HG03025 (cell line): Measurements from ENCODE around the gene PSMG2.
"Not testable (repeated sequence)": the region's sequence is repeated elsewhere in the genome, so short reads cannot be mapped to it uniquely, and the experiment has no call there.

ENCODE experiments used
- ATAC-seq: cut with Tn5 transposase; IDR thresholded peaks from one replicate; pipeline ENCODE4 v1.9.1; 2021; ENCODE audit warnings: mild to moderate bottlenecking, moderate library complexity; ENCODE audit not compliant: unreplicated experiment, low FRiP score

PSMG2 gene

GRCh38 chr18:12721495-12722275 is 18.8 kb downstream of the PSMG2 start:
- ATAC-seq = no peak

- ATAC-seq = no peak
Measured at GRCh38 chr18:12722731-12723130, 19.9 kb downstream of the PSMG2 start.

GRCh38 chr18:12726331-12726730 is 23.5 kb downstream of the PSMG2 start:
- ATAC-seq = no peak

- no peak for ATAC-seq
Measured at GRCh38 chr18:12726774-12727550, 24.1 kb downstream of the PSMG2 start.

GRCh38 chr18:12737243-12737902 is 34.5 kb downstream of the PSMG2 start:
- ATAC-seq = no peak

- no peak for ATAC-seq
Measured at GRCh38 chr18:12741351-12741750, 38.5 kb downstream of the PSMG2 start.

- ATAC-seq = no peak
Measured at GRCh38 chr18:12742453-12742852, 39.6 kb downstream of the PSMG2 start.

GRCh38 chr18:12744103-12744502 is 41.3 kb downstream of the PSMG2 start:
- no peak for ATAC-seq

GRCh38 chr18:12745095-12745795 is 42.4 kb downstream of the PSMG2 start:
- ATAC-seq = no peak

- ATAC-seq = no peak
Measured at GRCh38 chr18:12747530-12748315, 44.9 kb downstream of the PSMG2 start.

GRCh38 chr18:12748671-12749070 is 45.8 kb downstream of the PSMG2 start:
- no peak for ATAC-seq

- no peak for ATAC-seq
Measured at GRCh38 chr18:12749121-12749520, 46.3 kb downstream of the PSMG2 start.

- ATAC-seq = no peak
Measured at GRCh38 chr18:12750076-12750714, 47.4 kb downstream of the PSMG2 start.

- no peak for ATAC-seq
Measured at GRCh38 chr18:12750715-12751502, 48.1 kb downstream of the PSMG2 start.

GRCh38 chr18:12751503-12751884 is 48.7 kb downstream of the PSMG2 start:
- no peak for ATAC-seq

GRCh38 chr18:12751891-12752290 is 49.0 kb downstream of the PSMG2 start:
- ATAC-seq = no peak

- ATAC-seq = no peak
Measured at GRCh38 chr18:12754511-12754910, 51.7 kb downstream of the PSMG2 start.

- ATAC-seq = not testable (repeated sequence)
Measured at GRCh38 chr18:12755606-12756005, 52.8 kb downstream of the PSMG2 start.
